ENCODE measurements around the gene PTPN20.

The PTPN20 gene

DNA sequence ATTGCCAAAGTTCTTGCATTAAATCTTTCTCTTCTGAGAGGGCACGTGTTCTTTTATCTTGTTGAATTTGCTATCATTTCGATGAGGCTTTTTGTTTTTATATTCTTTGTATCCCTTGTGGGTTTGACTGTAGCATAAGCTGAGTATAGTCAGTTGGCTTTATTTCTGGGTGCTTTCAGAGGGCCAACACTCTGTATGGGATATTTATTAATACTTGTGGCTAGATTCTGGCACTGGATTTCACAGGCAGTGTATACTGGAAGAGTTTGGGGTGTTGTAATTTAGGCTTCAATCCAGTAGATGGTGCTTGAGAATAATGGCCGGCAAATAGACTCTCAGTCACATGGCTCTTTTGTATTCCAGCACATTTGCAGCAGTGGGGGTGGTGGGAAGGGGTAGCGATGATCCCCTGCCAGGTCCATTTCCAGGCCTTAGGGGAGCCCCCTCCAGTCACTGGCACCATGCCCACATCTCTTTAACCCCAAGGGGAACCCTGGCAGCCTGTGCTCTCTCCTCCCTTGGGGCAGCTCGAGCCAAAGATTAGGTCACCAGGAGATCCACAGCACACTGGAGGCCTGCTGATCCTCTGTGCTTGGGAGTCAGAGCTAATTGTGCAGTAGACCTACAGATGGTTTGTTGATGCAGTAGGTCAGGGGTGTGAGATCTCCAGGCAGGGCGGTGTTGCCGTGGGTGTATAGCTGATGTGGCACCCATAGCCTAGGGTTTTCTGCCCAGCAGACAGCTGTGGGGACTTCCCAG, 81.8 kb downstream of the PTPN20 start:
- DNase-seq (ENCODE audit: low read depth, low spot score) = no peak
- Histone ChIP-seq H3K9ac (ENCODE audit: insufficient read length) (no peak overlapping the region), H3K4me3 (no peak overlapping the region), H3K36me3 (ENCODE audit: insufficient read depth, low read length) (no peaks in the 10 kb centered on the region), H3K27ac (no peak overlapping the region), H3K9me3 (ENCODE audit: low read depth, low read length) (no peaks in the 10 kb centered on the region)
- no peak for TF ChIP-seq EZH2 (IDR thresholded peaks at IDR 0.05)
- TF ChIP-seq POLR2AphosphoS5 (IDR thresholded peaks at IDR 0.05; ENCODE audit: borderline replicate concordance, low read depth, low read length) = no peak
- TF ChIP-seq FOXP2 (optimal IDR thresholded peaks at IDR 0.05; ENCODE audit: control extremely low read depth, extremely low read length, insufficient read depth) = no peak

DNA sequence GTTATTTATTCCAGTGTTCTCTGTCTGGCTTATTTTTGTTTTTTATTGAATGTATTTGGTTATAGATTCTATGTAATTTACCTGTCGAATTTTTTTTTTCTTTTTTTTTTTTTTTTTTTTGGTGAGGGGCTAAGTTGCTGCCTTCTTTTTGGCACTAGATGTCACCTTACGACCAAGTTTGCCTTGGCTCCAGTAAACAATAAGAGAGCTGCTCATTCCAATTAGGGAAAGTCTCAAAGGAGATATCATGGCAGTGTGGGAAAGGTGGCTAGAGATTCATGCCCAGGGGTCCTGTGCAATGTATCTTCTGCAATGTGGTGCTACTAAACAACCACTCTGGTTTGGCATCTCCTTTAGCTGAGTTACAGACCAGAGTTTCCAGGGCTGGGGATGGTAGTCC, 84.0 kb downstream of the PTPN20 start:
- no peak overlapping the region for H3K4me3 ChIP-seq
- H3K9ac ChIP-seq (ENCODE audit: insufficient read length) = no peak overlapping the region
- H3K36me3 ChIP-seq (ENCODE audit: insufficient read depth, low read length) = no peaks in the 10 kb centered on the region
- TF ChIP-seq FOXP2 (optimal IDR thresholded peaks at IDR 0.05; ENCODE audit: control extremely low read depth, extremely low read length, insufficient read depth) (no peak), EZH2 (IDR thresholded peaks at IDR 0.05) (no peak), POLR2AphosphoS5 (IDR thresholded peaks at IDR 0.05; ENCODE audit: borderline replicate concordance, low read depth, low read length) (no peak)
- no peak for DNase-seq (ENCODE audit: low read depth, low spot score)
- no peak overlapping the region for H3K27ac ChIP-seq
- H3K9me3 ChIP-seq (ENCODE audit: low read depth, low read length) = no peaks in the 10 kb centered on the region

DNA sequence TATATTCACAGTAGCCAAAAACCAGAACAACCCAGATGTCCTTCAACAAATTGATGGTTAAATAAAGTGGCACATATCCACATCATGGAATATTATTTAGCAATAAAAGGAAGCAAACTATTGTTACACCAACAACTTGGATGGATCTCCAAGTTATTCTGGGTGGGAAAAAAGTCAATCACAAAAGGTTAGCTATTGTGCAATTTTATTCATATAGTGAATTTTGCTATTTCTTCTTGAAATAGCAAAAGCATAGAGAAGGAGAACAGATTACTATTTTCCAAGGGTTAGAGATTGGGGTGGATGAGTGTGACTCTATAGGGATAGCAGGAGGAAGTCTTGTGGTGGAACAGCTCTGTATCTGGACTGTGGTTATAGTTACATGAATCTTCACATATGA, 87.0 kb downstream of the PTPN20 start:
- DNase-seq (ENCODE audit: low read depth, low spot score) = no peak
- Histone ChIP-seq H3K4me3 (no peak overlapping the region), H3K27ac (no peak overlapping the region), H3K36me3 (ENCODE audit: insufficient read depth, low read length) (no peaks in the 10 kb centered on the region), H3K9ac (ENCODE audit: insufficient read length) (no peak overlapping the region), H3K9me3 (ENCODE audit: low read depth, low read length) (no peaks in the 10 kb centered on the region)
- TF ChIP-seq POLR2AphosphoS5 (IDR thresholded peaks at IDR 0.05; ENCODE audit: borderline replicate concordance, low read depth, low read length) = no peak
- TF ChIP-seq EZH2 (IDR thresholded peaks at IDR 0.05) = no peak
- TF ChIP-seq FOXP2 (optimal IDR thresholded peaks at IDR 0.05; ENCODE audit: control extremely low read depth, extremely low read length, insufficient read depth) = no peak

DNA sequence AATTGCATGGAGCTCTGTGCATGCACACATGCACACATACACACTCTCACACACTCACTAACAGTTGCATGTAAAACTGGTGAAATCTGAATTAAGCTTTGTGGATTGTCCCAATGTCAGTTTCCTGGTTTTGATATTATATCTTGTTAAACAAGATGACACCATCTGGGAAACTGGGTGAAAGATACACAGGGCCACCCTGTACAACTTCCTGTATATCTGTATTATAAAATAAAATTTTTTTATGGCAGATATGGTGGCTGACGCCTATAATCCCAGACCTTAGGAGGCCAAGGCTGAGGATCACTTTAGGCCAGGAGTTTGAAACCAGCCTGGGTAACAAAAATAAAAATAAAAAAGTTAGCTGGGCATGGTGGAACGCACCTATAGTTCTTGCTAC, 87.4 kb downstream of the PTPN20 start:
- H3K9ac ChIP-seq (ENCODE audit: insufficient read length) = no peak overlapping the region
- no peak overlapping the region for H3K4me3 ChIP-seq
- no peak for DNase-seq (ENCODE audit: low read depth, low spot score)
- H3K36me3 ChIP-seq (ENCODE audit: insufficient read depth, low read length) = no peaks in the 10 kb centered on the region
- H3K27ac ChIP-seq = no peak overlapping the region
- TF ChIP-seq FOXP2 (optimal IDR thresholded peaks at IDR 0.05; ENCODE audit: control extremely low read depth, extremely low read length, insufficient read depth) (no peak), EZH2 (IDR thresholded peaks at IDR 0.05) (no peak), POLR2AphosphoS5 (IDR thresholded peaks at IDR 0.05; ENCODE audit: borderline replicate concordance, low read depth, low read length) (no peak)
- no peaks in the 10 kb centered on the region for H3K9me3 ChIP-seq (ENCODE audit: low read depth, low read length)

DNA sequence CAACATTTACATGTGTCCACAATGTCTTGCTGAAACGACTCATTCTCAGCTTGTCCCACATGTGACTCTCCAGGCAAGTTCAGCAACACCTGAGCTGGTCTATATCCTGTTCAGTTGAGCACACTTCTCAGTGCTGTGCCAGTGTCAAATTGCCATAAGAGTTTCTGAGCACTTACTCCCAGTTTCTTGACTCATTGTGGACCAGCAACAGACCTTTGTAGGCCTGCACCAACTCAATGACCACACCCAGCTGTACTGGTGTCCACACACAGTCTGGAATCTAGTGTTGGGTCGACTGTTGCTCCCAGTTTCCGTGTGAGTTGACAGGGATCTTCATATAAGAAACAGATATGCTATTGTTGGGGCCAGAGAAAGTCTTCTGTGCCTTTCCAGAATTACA, 88.0 kb downstream of the PTPN20 start:
- Histone ChIP-seq H3K36me3 (ENCODE audit: insufficient read depth, low read length) (no peaks in the 10 kb centered on the region), H3K4me3 (no peak overlapping the region), H3K27ac (no peak overlapping the region), H3K9ac (ENCODE audit: insufficient read length) (no peak overlapping the region), H3K9me3 (ENCODE audit: low read depth, low read length) (no peaks in the 10 kb centered on the region)
- TF ChIP-seq FOXP2 (optimal IDR thresholded peaks at IDR 0.05; ENCODE audit: control extremely low read depth, extremely low read length, insufficient read depth) = no peak
- no peak for TF ChIP-seq POLR2AphosphoS5 (IDR thresholded peaks at IDR 0.05; ENCODE audit: borderline replicate concordance, low read depth, low read length)
- no peak for TF ChIP-seq EZH2 (IDR thresholded peaks at IDR 0.05)
- DNase-seq (ENCODE audit: low read depth, low spot score) = no peak

DNA sequence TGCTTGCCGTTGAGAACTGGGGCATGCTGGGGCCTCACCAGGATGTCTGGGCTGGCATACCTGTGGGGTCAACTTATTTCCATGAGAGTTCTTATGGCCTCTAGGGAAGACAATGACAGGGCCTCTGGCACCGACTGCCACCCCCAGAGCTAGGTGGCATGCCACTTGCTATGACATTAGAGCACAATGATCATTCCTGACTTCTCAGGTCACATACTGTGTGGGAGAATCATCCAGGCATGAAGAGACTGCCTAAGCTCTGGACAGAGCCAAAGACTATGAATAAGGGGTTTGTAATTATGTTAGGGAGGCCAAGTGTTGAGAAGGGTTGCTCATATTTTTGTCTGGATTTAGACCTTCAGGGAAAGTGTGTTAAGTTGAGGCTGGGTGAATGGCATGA, 97.5 kb downstream of the PTPN20 start:
- no peak for TF ChIP-seq FOXP2 (optimal IDR thresholded peaks at IDR 0.05; ENCODE audit: control extremely low read depth, extremely low read length, insufficient read depth)
- no peak for TF ChIP-seq EZH2 (IDR thresholded peaks at IDR 0.05)
- no peak for TF ChIP-seq POLR2AphosphoS5 (IDR thresholded peaks at IDR 0.05; ENCODE audit: borderline replicate concordance, low read depth, low read length)
- Histone ChIP-seq H3K9ac (ENCODE audit: insufficient read length) (no peak overlapping the region), H3K27ac (no peak overlapping the region)

DNA sequence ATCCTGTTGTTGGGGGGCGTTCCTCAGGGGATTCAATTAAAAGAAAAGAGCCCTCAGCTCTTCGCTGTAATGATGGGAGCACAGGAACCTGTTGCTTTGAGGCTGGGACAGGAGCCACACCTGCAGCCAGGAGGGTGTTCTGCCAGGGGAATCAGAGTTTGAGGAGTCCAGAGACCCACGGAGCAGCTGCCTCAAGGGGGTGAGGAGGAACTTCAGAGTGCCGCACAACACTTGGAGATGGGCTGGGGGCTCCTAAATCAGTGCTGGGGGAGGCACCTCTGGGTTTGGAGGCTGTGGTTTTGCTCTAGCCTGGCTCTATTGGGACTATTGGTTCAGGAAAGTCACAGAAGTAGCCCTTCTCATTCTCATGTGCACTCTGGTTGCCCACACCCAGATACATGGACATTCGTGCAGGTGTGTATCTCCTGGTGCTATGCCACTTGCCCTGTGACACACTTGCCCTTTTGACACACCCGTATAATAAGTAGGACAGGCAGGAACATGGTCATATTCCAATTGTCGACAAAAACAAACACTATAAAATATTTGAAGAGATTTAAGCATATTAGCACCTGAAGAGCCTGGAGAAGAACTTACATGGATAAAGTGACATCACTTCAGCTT, 98.1 kb downstream of the PTPN20 start:
- no peak overlapping the region for H3K4me3 ChIP-seq

More for the DNA sequence above, 97.5 kb downstream of the PTPN20 start:
- H3K4me3 ChIP-seq = no peak overlapping the region
- DNase-seq (ENCODE audit: low read depth, low spot score) = no peak
- H3K9me3 ChIP-seq (ENCODE audit: low read depth, low read length) = no peaks in the 10 kb centered on the region
- H3K36me3 ChIP-seq (ENCODE audit: insufficient read depth, low read length) = no peaks in the 10 kb centered on the region

DNA sequence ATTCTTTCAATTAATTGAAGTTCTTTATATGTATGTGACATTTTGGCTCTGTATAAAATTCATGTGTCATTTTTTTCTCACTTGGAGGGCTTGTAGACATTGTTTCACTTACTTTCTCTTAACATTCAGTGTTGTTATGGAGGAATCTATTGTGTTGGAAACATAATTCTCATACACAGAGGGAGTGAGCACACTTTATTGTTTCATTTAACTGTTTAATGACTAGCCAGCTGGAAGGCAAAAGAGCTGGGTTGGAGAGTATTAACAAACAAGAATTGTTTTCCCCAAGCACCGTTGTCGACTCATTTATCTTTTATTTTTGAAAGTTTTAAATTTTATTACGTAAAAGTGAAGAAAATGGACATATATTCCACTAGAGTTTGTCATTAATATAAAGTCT, 98.8 kb downstream of the PTPN20 start:
- Histone ChIP-seq H3K9me3 (ENCODE audit: low read depth, low read length) (no peaks in the 10 kb centered on the region), H3K4me3 (no peak overlapping the region), H3K36me3 (ENCODE audit: insufficient read depth, low read length) (no peaks in the 10 kb centered on the region), H3K27ac (no peak overlapping the region), H3K9ac (ENCODE audit: insufficient read length) (no peak overlapping the region)
- DNase-seq (ENCODE audit: low read depth, low spot score) = no peak
- no peak for TF ChIP-seq POLR2AphosphoS5 (IDR thresholded peaks at IDR 0.05; ENCODE audit: borderline replicate concordance, low read depth, low read length)
- no peak for TF ChIP-seq FOXP2 (optimal IDR thresholded peaks at IDR 0.05; ENCODE audit: control extremely low read depth, extremely low read length, insufficient read depth)
- TF ChIP-seq EZH2 (IDR thresholded peaks at IDR 0.05) = no peak

More for the DNA sequence above, 98.1 kb downstream of the PTPN20 start:
- no peak for DNase-seq (ENCODE audit: low read depth, low spot score)
- H3K36me3 ChIP-seq (ENCODE audit: insufficient read depth, low read length) = no peaks in the 10 kb centered on the region
- no peaks in the 10 kb centered on the region for H3K9me3 ChIP-seq (ENCODE audit: low read depth, low read length)
- TF ChIP-seq POLR2AphosphoS5 (IDR thresholded peaks at IDR 0.05; ENCODE audit: borderline replicate concordance, low read depth, low read length) = no peak
- no peak for TF ChIP-seq EZH2 (IDR thresholded peaks at IDR 0.05)
- TF ChIP-seq FOXP2 (optimal IDR thresholded peaks at IDR 0.05; ENCODE audit: control extremely low read depth, extremely low read length, insufficient read depth) = no peak
- no peak overlapping the region for H3K9ac ChIP-seq (ENCODE audit: insufficient read length)
- H3K27ac ChIP-seq = no peak overlapping the region
